PC-9 (cell line): Measurements from ENCODE around the gene TOX2. TPM values are rescaled to one million over a fixed set of nuclear protein-coding genes. Genes with fewer than 3 reads are reported as not detected.

Experiments used
- BruUV-seq: library from RNA; stranded (reverse); fragments of 400-500 nt; replicated peaks from 2 replicates; lab custom pipeline; 2021; lab: Mats Ljungman, UMichigan
- CTCF ChIA-PET: fragments of 300-600 bp; sonication (Branson Sonifier 250); formaldehyde crosslinking; loops from one replicate; lab custom pipeline; 2022; ENCODE audit warnings: antibody characterized with exemption; lab: Charles Lee
- POLR2A ChIA-PET: fragments of 300-600 bp; sonication (Branson Sonifier 250); formaldehyde crosslinking; loops from one replicate; lab custom pipeline; 2022; ENCODE audit warnings: antibody characterized with exemption; ENCODE audit not compliant: unreplicated experiment; lab: Charles Lee
- DNase-seq, 2 experiments: peaks; one replicate each; pipeline versions ENCODE4 v3.0.0 to v3.0.0-alpha.2; 2015 to 2022; ENCODE audit warnings: mixed read lengths in 1 of 2
- H2AFZ ChIP-seq: fragments of 200-600 bp; sonication (generic); 2 replicates; pipeline ENCODE4 v1.8.1; 2017; ENCODE audit warnings: antibody characterized with exemption
- H3F3A ChIP-seq: fragments of 200-600 bp; sonication (generic); 2 replicates; pipeline ENCODE4 v1.8.1; 2017; ENCODE audit warnings: antibody characterized with exemption, mild to moderate bottlenecking, low read depth; ENCODE audit not compliant: insufficient read depth
- H3K27ac ChIP-seq: fragments of 200-600 bp; sonication (generic); 2 replicates; pipeline ENCODE4 v1.6.1; 2016; ENCODE audit warnings: mixed run types
- H3K27me3 ChIP-seq: fragments of 200-600 bp; sonication (generic); 2 replicates; pipeline ENCODE4 v1.6.1; 2016; ENCODE audit warnings: low read depth, mixed run types; ENCODE audit not compliant: insufficient read depth
- H3K36me3 ChIP-seq: fragments of 200-600 bp; sonication (generic); 2 replicates; pipeline ENCODE4 v1.6.1; 2016; ENCODE audit warnings: low read depth, mixed run types
- H3K4me1 ChIP-seq: fragments of 200-600 bp; sonication (generic); replicated peaks from 2 replicates; pipeline ENCODE4 v1.6.1; 2016; ENCODE audit warnings: mixed run types; ENCODE audit not compliant: insufficient read depth
- H3K4me2 ChIP-seq: fragments of 200-600 bp; sonication (generic); 2 replicates; pipeline ENCODE4 v1.6.1; 2017; ENCODE audit warnings: mixed run types
- H3K4me3 ChIP-seq: fragments of 200-600 bp; sonication (generic); 2 replicates; pipeline ENCODE4 v1.6.1; 2016; ENCODE audit warnings: mixed run types
- H3K79me2 ChIP-seq: fragments of 200-600 bp; sonication (generic); 2 replicates; pipeline ENCODE4 v1.6.1; 2017; ENCODE audit warnings: low read depth, mixed run types
- H3K9me2 ChIP-seq: fragments of 200-600 bp; sonication (generic); 2 replicates; pipeline ENCODE4 v1.8.1; 2017; ENCODE audit warnings: mild to moderate bottlenecking; ENCODE audit not compliant: insufficient read depth
- H3K9me3 ChIP-seq: fragments of 200-600 bp; sonication (generic); 2 replicates; pipeline ENCODE4 v1.8.1; 2016; ENCODE audit warnings: low read depth; ENCODE audit not compliant: insufficient read depth
- H4K20me1 ChIP-seq: fragments of 200-600 bp; sonication (generic); 2 replicates; pipeline ENCODE4 v1.8.1; 2017; ENCODE audit not compliant: insufficient read depth
- CTCF ChIP-seq: fragments of 200-600 bp; sonication (generic); conservative IDR thresholded peaks from 2 replicates; pipeline ENCODE4 v1.6.1; 2017; ENCODE audit warnings: mixed run types, antibody characterized with exemption, mild to moderate bottlenecking, moderate library complexity
- EZH2 ChIP-seq: fragments of 200-600 bp; sonication (generic); IDR thresholded peaks from 2 replicates; pipeline ENCODE4 v1.8.0; 2017; ENCODE audit warnings: antibody characterized with exemption, low read depth
- intact Hi-C: fragments of 100-400 bp; cut with micrococcal nuclease; formaldehyde crosslinking; loops from one replicate; pipeline ENCODE4 v1.10.0; 2022; ENCODE audit not compliant: unreplicated experiment
- total RNA-seq: library from RNA; stranded (reverse); gene quantifications from 2 replicates; pipeline ENCODE4 v1.2.3, GENCODE V29; 2021

TOX2 gene
- total RNA-seq, 1 experiment from 2014 or later: 30.1 TPM

DNA sequence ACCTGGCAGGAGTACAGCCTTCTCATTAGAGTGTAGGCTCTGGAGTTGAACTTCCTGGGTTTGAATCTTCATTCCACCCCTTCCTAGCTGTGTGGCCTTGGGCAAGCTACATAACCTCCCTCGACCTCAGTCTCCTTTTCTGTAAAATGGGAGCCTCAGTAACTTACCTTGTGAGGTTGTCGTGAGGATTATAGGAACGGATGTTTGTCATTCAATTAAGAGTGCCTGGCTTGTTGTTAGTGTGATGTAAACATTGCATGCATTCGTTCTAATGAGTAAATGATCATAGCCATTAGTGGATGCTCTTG, 45.2 kb downstream of the TOX2 start:
- Histone ChIP-seq H3K27ac (no peak overlapping the region), H3K4me3 (no peak overlapping the region), H3K79me2 (peaks cover 85% of the 10 kb centered on the region), H4K20me1 (no peaks in the 10 kb centered on the region), H2AFZ (no peak overlapping the region), H3K36me3 (peaks cover 41% of the 10 kb centered on the region), H3K9me3 (0 out of 2 replicates have a peak, but pooled peaks cover 8% of the 10 kb centered on the region), H3K4me1 (peaks cover 38% of the 10 kb centered on the region), H3K9me2 (no peaks in the 10 kb centered on the region), H3F3A (peaks cover 35% of the 10 kb centered on the region), H3K4me2 (no peak overlapping the region), H3K27me3 (no peaks in the 10 kb centered on the region)
- ChIA-PET CTCF (no interaction called here), POLR2A (no interaction called here)
- DNase-seq: no peak
- intact Hi-C loops: no loop called here
- TF ChIP-seq CTCF (no peak), EZH2 (no peak)
- no TSS peak for BruUV-seq

DNA sequence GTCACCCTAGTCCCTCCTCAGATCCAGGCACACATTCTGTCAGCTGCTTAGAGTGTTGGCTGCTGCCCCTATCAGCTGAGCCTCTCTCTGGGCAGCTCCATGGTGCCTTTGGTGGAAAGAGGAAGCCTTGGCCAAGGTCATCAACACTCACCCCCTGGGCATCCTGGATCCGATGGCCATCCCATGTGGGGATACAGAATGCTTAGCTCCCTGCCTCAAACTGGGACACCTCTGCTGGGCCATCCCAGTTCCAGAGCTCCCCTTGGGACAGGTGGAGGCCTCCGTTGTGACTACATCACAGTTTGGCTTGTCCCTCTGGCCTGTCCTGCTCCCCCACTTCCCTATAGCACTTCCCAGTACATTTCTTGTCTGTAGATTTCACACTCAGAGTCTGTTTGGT, 45.6 kb downstream of the TOX2 start:
- Histone ChIP-seq H3K27ac (no peak overlapping the region), H3K4me2 (no peak overlapping the region), H2AFZ (no peak overlapping the region), H4K20me1 (no peaks in the 10 kb centered on the region), H3K4me3 (no peak overlapping the region), H3K36me3 (peaks cover 41% of the 10 kb centered on the region), H3K4me1 (peaks cover 34% of the 10 kb centered on the region), H3K27me3 (no peaks in the 10 kb centered on the region), H3K79me2 (peaks cover 88% of the 10 kb centered on the region), H3K9me2 (no peaks in the 10 kb centered on the region), H3K9me3 (0 out of 2 replicates have a peak, but pooled peaks cover 8% of the 10 kb centered on the region), H3F3A (peaks cover 32% of the 10 kb centered on the region)
- ChIA-PET CTCF (no interaction called here), POLR2A (no interaction called here)
- DNase-seq: no peak
- no peak for TF ChIP-seq EZH2
- no peak for TF ChIP-seq CTCF
- intact Hi-C loops: no loop called here
- BruUV-seq: no TSS peak

GRCh38 chr20:43961116-43961515, 46.5 kb downstream of the TOX2 start:
- BruUV-seq: no TSS peak
- no peaks in the 10 kb centered on the region for H3K27me3 ChIP-seq
- ChIA-PET POLR2A (no interaction called here), CTCF (no interaction called here)
- H3K36me3 ChIP-seq: peaks cover 41% of the 10 kb centered on the region
- intact Hi-C loops: no loop called here
- no peak overlapping the region for H3K27ac ChIP-seq
- no peaks in the 10 kb centered on the region for H3K9me2 ChIP-seq
- H3K4me1 ChIP-seq: peaks cover 28% of the 10 kb centered on the region
- H3K4me3 ChIP-seq: no peak overlapping the region
- no peak overlapping the region for H2AFZ ChIP-seq
- 0 out of 2 replicates have a peak, but pooled peaks cover 8% of the 10 kb centered on the region for H3K9me3 ChIP-seq
- H3K79me2 ChIP-seq: peaks cover 97% of the 10 kb centered on the region
- peaks cover 25% of the 10 kb centered on the region for H3F3A ChIP-seq
- DNase-seq: no peak
- H3K4me2 ChIP-seq: no peak overlapping the region
- H4K20me1 ChIP-seq: no peaks in the 10 kb centered on the region
- TF ChIP-seq EZH2: no peak
- no peak for TF ChIP-seq CTCF
